ENCODE results near the gene ARMH2. TPM values are rescaled to one million over a fixed set of nuclear protein-coding genes. Genes with fewer than 3 reads are reported as not detected.
A peak's percentile ranks its signal among the peaks of the same experiment; 100 is the strongest.
"Not testable (repeated sequence)": the region's sequence is repeated elsewhere in the genome, so short reads cannot be mapped to it uniquely, and the experiment has no call there.

Gene ARMH2
- total RNA-seq, 1 donor from 2014 or later, result not detected

DNA sequence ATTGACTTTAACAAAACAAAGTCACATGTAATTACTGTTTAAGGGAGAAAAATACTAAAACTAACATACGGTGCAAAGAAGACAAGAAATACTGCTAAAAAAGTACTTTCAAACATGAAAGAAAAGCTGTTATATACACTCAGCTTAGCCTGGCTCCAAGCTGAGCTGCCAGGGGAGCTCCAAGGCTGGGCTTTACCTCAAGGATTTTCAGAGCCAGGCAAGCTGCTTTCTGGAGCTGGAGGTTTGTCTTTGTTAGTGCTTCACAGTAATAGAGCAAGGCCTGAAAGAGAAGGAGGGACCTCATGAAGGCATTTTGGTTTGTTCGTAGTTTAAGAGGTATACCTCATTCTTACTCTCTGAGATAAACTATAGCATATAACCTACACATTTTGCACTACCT is 19.6 kb upstream of the ARMH2 start:
- DNase-seq (ENCODE audit: low spot score), result no peak

DNA sequence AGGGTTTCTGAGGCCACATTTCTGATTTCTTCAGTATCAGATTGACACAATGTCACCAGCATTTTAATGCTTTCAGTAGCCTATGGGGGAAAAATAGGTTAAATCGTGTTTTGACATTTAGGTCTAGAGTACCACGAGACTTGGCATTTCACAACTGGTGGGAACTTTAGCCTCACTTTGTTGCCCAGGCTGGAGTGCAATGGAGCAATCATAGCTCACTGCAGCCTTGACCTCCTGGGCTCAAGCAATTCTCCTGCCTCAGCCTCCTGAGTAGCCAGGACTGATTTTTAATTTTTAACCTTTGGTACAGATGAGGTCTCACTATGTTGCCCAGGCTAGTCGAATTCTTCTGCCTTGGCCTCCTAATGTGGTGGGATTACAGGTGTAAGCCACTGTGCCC is 11.0 kb upstream of the ARMH2 start:
- no peak for DNase-seq (ENCODE audit: low spot score)

DNA sequence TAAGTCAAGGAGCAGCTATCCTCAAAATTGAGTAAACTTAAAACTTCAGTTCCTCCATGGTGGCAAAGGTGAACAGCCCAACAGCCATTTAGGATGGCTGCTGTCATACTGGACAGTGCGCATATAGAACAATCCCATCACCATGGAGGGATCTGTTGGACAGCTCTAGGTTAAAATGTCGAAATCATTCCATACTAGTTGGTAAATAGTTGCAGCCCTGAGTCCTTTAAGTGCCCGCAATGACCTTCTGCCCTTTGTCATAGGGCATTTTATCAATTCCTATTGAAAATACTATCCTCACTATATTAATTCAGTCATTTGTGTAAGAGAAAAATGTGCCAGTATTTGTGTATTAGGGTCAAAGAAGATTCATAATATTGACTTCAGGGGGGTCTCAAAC is 8.9 kb upstream of the ARMH2 start:
- DNase-seq (ENCODE audit: low spot score), result no peak

DNA sequence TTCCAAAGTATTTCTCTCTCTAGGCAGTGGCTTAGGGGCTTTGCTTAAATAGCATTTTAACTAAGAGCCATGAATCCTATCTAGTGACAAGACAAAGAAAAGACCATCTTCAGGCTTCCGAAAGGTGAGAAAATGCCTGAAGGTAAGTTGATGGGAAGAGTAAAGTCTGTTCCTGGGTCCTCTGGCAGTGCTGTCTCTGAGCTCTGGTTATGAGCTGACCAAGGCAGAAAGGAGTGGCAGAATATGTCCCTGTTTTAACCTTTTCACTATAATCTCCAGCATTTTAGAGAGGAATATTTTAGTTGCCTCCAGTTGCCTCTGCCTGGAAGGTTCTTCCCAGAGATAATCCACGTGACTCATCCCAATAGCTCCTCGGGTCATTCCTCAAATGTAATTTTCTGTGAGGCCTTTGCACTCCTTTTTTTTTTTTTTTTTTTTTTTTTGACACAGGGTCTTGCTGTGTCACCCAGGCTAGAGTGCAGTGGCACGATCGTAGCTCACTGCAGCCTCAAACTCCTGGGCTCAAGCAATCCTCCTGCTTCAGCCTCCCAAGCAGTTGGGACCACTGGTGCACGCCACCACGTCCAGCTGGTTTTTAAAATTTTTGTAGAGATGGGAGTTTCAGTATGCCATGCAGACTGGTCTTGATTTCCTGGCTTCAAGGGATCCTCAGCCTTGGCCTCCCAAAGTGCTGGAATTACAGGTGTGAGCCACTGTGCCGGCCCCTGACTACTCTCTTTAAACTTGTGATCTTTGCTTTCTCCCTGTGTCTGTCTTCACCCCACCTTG is 3.7 kb upstream of the ARMH2 start:
- no peak for DNase-seq (ENCODE audit: low spot score)

DNA sequence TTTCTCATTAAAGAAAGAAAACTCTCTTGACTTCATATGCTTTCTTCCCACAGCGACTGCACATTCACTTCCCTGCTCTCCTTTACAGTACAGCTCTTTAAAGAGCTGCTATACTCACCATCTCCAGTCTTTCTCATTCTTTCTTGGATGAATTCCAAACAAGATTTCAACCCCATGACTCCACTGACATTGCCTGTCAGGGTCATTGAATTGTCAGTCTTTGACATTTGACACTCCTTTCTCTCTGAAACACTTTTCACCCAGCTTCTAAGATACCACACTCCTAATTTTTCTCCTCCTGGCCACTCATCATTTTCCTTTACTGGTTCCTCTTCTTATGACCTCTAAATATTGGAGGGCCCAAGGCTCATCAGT is 811 bp upstream of the ARMH2 start:
- DNase-seq (ENCODE audit: low spot score), result no peak

DNA sequence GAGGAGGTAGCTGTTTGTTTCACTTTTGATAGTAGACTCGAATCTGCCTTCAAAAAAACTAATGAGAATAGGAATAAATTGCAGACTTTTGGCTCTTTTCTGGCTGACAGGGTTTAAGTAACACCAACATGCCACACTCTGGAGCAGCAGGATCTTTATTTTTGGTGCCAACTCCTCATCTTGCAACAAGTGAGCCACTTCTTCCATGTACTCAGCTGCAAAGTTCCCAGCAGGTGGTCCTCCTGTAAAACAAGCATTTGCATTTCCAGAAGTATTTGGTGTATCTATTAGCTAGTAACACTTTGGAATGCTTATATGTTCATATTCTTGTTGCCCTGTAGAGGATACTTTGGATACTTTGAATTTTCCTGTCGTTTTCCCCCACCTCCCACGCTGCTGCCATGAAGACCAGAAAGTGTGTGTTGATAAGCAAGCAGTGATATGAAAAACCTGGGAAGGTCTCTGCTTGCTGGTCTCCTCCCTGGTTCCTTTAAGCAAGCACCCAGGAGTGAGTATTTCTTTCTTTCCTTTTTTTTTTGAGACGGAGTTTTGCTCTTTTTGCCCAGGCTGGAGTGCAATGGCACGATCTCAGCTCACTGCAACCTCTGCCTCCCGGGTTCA is 1.0 kb downstream of the ARMH2 start:
- DNase-seq (ENCODE audit: low spot score), result no peak

DNA sequence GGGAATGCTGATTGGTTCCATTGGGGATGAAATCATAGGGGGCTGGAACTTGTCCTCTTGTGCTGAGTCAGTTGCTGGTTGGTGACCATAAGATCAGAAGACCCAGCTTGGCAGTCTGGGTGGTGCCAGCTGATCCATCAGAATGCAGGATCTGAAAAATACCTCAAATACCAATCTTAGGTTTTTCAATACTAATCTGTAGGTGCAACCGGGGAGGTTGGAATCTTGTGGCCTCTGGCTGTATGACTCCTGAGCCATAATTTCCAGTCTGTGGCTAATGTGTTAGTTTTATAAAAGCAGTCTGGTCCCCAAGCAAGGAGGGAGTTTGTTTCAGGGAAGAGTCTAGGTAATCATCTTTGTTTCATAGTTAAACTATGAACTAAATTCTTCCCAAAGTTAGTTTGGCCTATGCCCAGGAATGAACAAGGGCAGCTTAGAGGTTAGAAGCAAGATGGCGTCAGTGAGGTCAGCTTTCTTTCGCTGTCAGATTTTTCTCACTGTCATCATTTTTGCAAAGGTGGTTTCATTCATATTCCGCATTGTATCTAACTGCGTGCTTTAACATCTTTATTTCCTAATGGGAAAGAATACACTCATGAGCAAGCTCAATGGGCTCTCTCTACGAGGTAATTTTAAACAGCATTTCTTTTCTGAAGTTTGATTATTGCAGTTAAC is 2.0 kb downstream of the ARMH2 start:
- DNase-seq (ENCODE audit: low spot score), result no peak

DNA sequence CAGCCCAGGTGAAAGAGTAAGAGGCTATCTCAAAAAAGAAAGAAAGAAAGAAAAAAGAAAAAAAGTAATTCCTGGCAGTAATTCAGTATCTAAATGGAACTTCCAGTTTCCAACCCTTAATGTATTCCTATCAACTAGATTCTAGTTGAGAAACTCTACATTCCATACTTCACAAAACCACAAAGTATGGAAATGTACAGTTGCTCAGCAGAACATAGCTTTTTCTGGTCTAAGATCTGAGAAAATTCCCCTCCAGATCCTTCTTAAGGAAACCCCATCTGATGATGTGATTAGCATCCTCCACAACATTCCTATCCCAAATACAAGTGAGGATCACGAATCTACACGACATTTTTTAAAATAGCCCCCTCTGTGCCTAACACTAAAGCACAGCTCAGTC is 3.6 kb downstream of the ARMH2 start:
- no peak for DNase-seq (ENCODE audit: low spot score)

DNA sequence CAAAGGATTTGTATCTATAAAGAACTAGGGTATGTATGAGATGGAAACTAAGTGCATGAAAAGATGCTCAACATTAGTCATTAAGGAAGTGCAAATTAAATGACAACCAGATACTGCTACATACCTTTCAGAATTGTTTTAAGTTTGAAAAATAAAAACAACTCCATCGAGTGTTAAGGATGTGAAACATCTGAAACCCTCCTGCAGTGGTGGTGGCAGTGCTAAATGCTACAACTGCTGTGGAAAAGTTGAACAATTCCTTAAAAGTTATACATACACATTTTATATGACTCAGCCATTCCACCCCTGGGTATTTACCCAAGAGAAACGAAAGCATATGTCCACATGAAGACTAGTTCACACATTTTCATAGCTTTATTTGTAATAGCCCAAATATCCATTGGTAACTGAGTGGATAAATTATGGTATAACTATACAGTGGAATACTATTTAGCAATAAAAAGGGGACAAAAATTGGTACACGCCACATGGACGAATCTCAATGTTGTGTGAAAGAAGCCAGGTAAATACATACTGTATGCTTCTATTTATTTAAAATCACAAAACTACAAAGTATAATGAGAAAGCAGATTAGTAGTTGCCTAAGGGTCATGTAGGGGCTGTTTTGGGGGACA is 10.6 kb downstream of the ARMH2 start:
- no peak for DNase-seq (ENCODE audit: low spot score)

DNA sequence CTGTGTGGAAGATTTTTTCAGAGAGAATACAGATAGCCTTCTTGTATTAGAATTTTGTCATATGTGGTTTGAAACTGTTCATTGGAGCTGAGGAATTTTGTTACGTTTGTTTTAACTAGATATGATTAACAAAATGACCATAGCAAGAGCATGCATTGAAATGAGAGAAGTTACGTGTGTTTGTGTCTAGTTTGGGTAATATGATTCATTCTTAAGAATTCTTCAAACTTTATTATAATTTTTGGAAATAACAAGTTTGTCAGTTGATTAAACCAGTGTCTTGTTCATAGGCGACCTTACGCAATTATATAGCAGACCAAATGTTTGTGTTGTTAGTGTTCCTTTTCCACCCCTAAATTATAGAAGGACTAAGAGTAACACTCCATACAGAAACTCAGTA is 18.5 kb downstream of the ARMH2 start:
- DNase-seq (ENCODE audit: low spot score), result no peak

DNA sequence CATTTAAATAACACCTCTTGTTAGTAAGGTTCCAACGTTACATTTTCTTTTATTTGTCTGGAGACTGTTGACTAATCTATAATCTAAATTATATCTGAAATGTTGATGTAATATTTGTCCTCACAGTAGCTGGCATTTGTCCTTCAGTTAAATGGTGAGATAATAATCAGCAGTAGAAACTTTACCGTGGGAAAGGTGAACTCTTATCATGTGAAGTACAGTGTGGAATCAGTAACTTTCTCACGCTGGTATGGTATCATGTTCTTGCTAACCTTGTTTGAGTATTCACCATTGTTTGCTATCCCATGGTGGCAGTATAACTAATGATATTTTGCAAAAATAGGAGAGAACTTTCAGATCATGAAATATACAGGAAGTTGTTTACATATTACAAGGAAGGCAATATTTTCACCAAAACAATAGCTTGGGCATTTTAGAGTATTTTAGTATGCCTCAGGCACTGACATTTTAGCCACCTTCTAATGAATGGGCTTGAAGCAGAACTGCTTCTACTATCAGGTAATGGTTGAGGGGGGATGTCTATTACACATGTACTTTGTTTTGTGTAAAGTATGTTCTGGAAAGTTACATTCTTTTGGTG is 19.2 kb downstream of the ARMH2 start:
- no peak for DNase-seq (ENCODE audit: low spot score)

DNA sequence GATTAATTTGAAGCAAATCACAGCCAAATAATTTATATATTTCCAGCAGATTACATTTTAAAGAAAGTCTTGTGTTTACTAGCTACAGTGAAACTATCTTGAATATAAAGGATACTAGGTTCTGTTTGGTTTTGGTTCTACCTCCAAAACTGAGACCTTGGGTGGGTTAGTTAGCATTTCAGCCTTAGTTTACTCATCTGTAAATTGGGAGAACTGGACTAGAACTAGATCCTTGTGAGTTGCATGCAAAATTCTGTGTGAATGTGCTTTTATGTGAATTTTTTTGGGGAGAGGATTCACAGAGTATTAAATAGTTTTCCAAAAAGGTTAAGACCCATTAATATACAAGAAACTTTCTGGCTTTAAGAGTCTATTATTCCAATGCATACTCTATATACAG is 19.8 kb downstream of the ARMH2 start:
- DNase-seq (ENCODE audit: low spot score), result no peak

DNA sequence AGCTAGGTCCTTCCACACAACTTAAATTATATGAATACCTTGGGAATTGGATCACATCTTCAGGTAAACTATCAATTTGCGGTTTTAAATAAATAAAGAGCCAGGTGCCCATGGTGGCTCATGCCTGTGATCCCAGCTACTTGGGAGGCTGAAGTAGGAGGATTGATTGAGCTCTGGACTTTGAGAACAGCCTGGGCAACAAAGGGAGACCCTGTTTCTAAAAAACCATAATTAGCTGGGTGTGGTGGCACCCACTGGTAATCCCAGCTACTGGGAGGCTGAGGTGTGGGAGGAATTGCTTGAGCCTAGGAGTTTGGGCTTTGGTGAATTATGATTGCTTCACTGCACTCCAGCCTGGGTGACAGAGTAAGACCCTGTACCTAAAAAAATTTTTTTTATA is 20.6 kb downstream of the ARMH2 start:
- DNase-seq (ENCODE audit: low spot score), result no peak

DNA sequence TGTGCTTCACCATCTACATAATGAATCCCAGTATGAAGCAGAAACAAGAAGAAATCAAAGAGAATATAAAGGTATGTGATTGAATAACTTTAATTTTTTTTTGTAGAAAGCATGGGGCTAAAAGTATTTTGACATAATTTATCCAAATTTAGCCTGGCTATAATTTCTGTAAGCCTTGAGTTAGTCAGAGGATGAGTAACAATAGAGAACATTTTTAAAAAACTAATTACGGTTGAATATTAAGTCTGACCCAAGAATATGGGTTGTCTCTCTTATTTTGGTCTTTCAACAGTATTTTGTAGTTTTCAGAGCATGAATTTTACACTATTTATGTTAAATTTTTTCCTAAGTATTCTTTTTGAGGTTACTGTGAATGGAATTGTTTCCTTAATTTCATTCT is 21.5 kb downstream of the ARMH2 start:
- DNase-seq (ENCODE audit: low spot score), result no peak

DNA sequence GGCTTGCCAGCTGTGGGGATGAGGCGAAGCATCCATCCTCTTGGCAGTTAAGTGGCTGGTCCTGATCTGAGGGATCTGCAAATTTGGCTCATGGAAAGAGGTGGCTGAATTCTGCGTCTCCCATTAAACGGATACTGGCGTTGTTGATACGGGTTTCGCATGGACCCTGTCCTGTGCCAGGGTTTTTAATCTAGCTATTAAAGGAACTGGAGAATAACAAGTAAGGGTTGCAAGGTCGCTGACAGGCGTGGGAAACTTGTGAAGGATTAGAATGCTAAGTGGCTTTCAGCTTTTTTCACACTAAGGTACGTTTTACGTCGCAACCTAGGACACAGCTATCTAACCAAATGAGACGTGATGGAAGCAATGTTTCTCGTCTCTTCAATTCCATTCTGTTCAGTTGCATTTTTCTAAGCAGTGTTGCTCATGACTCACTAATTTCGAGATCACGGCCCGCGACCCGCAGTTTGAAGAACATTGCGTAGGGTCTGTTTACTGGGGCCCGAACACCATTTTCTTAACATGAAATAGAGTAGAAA is 23.1 kb downstream of the ARMH2 start:
- no peak for DNase-seq (ENCODE audit: low spot score)

DNA sequence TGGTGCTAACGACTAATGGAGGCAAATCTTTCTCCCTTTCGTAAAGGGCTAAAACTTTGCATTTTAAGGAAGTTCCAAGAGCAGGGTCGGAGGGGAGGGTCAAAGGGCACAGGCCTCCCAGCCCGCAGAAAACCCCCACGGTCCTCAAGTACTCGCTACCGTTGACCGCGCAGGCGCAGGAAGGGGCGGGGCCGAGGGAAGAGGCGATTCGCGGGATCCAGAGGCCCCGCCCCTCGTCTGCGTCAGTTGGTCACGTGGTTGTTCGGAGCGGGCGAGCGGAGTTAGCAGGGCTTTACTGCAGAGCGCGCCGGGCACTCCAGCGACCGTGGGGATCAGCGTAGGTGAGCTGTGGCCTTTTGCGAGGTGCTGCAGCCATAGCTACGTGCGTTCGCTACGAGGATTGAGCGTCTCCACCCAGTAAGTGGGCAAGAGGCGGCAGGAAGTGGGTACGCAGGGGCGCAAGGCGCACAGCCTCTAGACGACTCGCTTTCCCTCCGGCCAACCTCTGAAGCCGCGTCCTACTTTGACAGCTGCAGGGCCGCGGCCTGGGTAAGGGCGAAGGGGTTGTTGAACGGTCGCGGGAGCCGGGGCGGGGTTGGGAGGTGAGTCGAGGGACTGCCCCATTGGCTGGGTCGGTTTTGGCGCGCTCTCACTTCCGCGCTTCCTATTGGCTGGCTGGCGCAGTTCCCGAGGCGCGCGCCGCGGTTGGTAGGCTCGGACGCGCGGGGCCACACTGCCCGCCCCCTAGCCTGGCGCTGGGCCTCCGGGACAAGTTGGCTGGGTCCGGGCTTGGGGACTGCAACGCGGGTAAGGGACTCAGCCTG is 23.8 kb downstream of the ARMH2 start, which contains the start of gene GMNN:
TSS of gene GMNN (plus strand) at position 242 of the 824 bp plus-strand sequence. CDS start 2,310 bp downstream, outside the sequence.
- DNase-seq (ENCODE audit: low spot score), result peak; percentile 98

DNA sequence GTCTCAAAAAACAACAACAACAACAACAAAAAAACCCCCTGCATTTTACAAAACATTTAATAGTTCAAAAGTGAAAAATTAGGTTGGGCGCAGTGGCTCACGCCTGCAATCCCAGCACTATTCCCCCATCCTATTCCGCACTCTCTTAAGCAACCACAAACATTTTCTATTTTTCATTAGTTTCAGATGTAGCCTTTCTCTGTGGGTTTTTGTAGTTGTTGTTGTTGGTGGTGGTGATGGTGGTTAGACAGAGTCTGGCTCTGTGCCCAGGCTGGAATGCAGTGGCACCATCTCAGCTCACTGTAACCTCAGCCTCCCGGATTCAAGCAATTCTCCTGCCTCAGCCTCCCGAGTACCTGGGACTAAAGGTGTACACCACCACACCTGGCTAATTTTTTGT is 30.4 kb downstream of the ARMH2 start:
- DNase-seq (ENCODE audit: low spot score), result no peak

DNA sequence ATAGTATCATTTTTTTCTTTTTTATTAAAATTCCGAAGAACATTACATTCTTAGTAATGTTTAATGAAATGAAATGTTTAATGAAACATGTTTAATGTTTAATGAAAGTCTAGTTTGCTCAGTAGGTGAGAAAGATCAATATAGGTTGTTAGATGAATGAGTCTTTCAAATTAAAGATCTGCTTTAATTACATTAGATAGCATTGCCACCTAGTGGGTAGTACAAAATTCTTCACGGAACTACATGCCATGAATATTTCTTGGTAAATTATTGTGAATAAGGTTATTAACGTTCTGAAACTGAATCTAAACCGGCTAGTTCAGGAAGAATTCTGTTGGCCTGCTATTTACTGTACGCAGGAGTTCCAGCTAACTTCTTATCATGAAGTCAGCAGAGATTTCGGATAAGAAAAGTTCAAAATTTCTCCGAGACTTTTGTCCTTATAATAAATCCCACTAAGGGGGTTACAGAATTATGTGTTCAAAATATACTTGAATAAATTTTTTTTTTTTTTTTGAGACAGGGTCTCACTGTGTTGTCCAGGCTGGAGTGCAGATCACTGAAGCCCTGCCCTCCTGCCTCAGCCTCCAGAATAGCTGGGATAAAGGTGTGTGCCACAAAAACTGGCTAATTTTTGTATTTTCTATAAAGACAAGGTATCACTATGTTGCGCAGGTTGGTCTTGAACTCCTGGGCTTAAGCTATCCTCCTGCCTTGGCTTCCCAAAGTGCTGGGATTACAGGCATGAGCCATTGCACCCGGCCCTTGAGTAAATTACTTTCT is 31.8 kb downstream of the ARMH2 start:
- no peak for DNase-seq (ENCODE audit: low spot score)

DNA sequence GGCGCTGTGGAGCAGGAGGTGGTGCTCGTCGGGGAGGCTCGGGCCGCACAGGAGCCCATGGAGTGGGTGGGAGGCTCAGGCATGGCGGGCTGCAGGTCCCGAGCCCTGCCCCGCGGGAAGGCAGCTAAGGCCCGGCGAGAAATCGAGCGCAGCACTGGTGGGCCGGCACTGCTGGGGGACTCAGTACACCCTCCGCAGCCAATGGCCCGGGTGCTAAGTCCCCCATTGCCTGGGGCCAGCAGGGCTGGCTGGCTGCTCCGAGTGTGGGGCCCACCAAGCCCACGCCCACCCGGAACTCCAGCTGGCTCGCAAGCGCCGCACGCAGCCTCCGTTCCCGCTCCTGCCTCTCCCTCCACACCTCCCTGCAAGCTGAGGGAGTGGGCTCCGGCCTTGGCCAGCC is 32.7 kb downstream of the ARMH2 start:
- DNase-seq (ENCODE audit: low spot score), result not testable (repeated sequence)

Measured in ureter (tissue), 1 donor.